Right lobe of liver (tissue), 6 donors: ENCODE measurements around the gene CCDC9. TPM values are rescaled to one million over a fixed set of nuclear protein-coding genes. Genes with fewer than 3 reads are reported as not detected.
A peak's percentile ranks its signal among the peaks of the same experiment; 100 is the strongest.
"Not testable (repeated sequence)": the region's sequence is repeated elsewhere in the genome, so short reads cannot be mapped to it uniquely, and the experiment has no call there.

Experiments used
- ATAC-seq, 4 donors: fragments of 200-7000 bp; cut with Tn5 transposase; one replicate each; pipeline ENCODE4 v1.9.1; 2020; ENCODE audit warnings: mild to moderate bottlenecking in 4 of 4, moderate library complexity in 4 of 4
- DNase-seq, 3 donors: peaks; one replicate each; pipeline ENCODE4 v3.0.0-alpha.2; 2020
- H3K27ac ChIP-seq, 3 donors: fragments of 200-600 bp; one replicate each; pipeline ENCODE4 v1.8.0; 2022
- H3K27me3 ChIP-seq, 2 donors: fragments of 200-600 bp; one replicate each; pipeline ENCODE4 v1.8.0; 2022
- H3K36me3 ChIP-seq, 4 donors: fragments of 200-600 bp; sonication (generic) in 1 of 4; one replicate each; pipeline versions ENCODE4 v1.5.1 to v1.8.0; 2017 to 2022; ENCODE audit warnings: control low read depth in 1 of 4
- H3K4me1 ChIP-seq, 4 donors: fragments of 200-600 bp; sonication (generic) in 1 of 4; one replicate each; pipeline versions ENCODE4 v1.5.1 to v1.8.0; 2017 to 2022; ENCODE audit warnings: control low read depth in 1 of 4
- H3K4me3 ChIP-seq, 3 donors: fragments of 200-600 bp; one replicate each; pipeline ENCODE4 v1.8.0; 2022
- H3K9me3 ChIP-seq, 4 donors: fragments of 200-600 bp; sonication (generic) in 1 of 4; one replicate each; pipeline versions ENCODE4 v1.5.1 to v1.8.0; 2017 to 2022; ENCODE audit warnings: control low read depth in 1 of 4
- POLR2A ChIP-seq: fragments of 450-650 bp; IDR thresholded peaks from one replicate; pipeline ENCODE4 v1.6.1; 2017; ENCODE audit warnings: antibody characterized with exemption, mild to moderate bottlenecking
- WGBS: methylation state at CpG from one replicate; pipeline ENCODE4 v1.1.6; 2018; ENCODE audit warnings: low coverage, low lambda C conversion rate; ENCODE audit not compliant: insufficient coverage; ENCODE audit errors: missing lambda C conversion rate; 5-methylcytosine and 5-hydroxymethylcytosine counted together
- intact Hi-C, 2 donors: fragments of 100-400 bp; cut with DNase I; formaldehyde crosslinking; loops; one replicate each; pipeline versions ENCODE4 v1.11.2 to v1.14.1; 2022
- total RNA-seq, 6 experiments: library from RNA; depleted of rRNA in 2 of 6; stranded (reverse); fragments of >200 nt in 2 of 6; fragmentation: NEBNext Ultra II Directional in 3 of 6; extraction: Animal tissue kit (Norgen Biotek cat#: 25700) in 3 of 6; gene quantifications; one replicate each; pipeline versions ENCODE4 v1.1.0 to v1.2.4, GENCODE V29; 2016 to 2023
- TF ChIP-seq, protein P1 (sequence below), 4 donors: fragments of 200-600 bp in 3 of 4; fragments of 450-650 bp in 1 of 4; IDR thresholded peaks; one replicate each; pipeline versions ENCODE4 v1.5.1 to v1.8.0; 2016 to 2022; ENCODE audit warnings: antibody characterized with exemption in 4 of 4, mild to moderate bottlenecking in 2 of 4
- donor health status: DM: no; HTN: yes; CAD: no.
- donor health status: DM: no; HTN: no; CAD: no.
- donor health status: DM: no; HTN: no; CAD: no.
- donor health status: DM: no; HTN: yes; CAD: no.
- donor health status: DM: no; HTN: yes; CAD: no.

CCDC9 gene
- total RNA-seq, 6 experiments from 2014 or later: 5.8 to 15.1 (median 9.1) TPM

DNA sequence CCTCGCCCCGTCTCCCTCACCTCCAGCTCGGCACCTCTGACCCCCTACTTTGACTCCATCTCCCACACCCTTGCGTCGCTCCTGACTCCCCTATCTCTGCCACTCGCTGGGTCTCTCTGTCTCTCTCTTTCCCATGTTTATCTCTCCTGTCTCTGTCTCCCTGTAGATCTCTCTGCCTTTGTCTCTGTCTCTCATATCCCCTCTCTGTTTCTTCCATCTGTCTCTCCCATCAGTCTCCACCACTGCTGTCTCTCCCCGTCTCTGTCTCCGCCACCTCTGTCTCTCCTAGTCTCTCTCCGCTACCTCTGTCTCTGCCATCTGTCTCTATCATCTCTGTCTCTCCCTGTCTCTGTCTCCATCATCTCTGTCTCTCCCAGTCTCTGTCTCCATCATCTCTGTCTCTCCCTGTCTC, 13.0 kb upstream of the CCDC9 start:
- no peaks in the 10 kb centered on the region for H3K27me3 ChIP-seq
- DNase-seq (no peak), ATAC-seq (no peak)
- H3K9me3 ChIP-seq: no peaks in the 10 kb centered on the region
- H3K36me3 ChIP-seq: no peaks in the 10 kb centered on the region
- TF ChIP-seq, protein P1, sequence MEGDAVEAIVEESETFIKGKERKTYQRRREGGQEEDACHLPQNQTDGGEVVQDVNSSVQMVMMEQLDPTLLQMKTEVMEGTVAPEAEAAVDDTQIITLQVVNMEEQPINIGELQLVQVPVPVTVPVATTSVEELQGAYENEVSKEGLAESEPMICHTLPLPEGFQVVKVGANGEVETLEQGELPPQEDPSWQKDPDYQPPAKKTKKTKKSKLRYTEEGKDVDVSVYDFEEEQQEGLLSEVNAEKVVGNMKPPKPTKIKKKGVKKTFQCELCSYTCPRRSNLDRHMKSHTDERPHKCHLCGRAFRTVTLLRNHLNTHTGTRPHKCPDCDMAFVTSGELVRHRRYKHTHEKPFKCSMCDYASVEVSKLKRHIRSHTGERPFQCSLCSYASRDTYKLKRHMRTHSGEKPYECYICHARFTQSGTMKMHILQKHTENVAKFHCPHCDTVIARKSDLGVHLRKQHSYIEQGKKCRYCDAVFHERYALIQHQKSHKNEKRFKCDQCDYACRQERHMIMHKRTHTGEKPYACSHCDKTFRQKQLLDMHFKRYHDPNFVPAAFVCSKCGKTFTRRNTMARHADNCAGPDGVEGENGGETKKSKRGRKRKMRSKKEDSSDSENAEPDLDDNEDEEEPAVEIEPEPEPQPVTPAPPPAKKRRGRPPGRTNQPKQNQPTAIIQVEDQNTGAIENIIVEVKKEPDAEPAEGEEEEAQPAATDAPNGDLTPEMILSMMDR (IDR thresholded peaks at IDR 0.05): no peak
- TF ChIP-seq POLR2A: no peak
- no peak overlapping the region for H3K27ac ChIP-seq
- peaks cover 0 to 12% (median 0%) of the 10 kb centered on the region in 4 donors for H3K4me1 ChIP-seq
- intact Hi-C loops: loop anchor here in 1 of 2 donors (5.0 to 10.0 kb wide), 2 partner anchors 36 to 99 kb away; no protein-coding TSS in a partner anchor
- 20% methylated on average over 7 of the region's 9 CpGs for WGBS
- H3K4me3 ChIP-seq: no peak overlapping the region

DNA sequence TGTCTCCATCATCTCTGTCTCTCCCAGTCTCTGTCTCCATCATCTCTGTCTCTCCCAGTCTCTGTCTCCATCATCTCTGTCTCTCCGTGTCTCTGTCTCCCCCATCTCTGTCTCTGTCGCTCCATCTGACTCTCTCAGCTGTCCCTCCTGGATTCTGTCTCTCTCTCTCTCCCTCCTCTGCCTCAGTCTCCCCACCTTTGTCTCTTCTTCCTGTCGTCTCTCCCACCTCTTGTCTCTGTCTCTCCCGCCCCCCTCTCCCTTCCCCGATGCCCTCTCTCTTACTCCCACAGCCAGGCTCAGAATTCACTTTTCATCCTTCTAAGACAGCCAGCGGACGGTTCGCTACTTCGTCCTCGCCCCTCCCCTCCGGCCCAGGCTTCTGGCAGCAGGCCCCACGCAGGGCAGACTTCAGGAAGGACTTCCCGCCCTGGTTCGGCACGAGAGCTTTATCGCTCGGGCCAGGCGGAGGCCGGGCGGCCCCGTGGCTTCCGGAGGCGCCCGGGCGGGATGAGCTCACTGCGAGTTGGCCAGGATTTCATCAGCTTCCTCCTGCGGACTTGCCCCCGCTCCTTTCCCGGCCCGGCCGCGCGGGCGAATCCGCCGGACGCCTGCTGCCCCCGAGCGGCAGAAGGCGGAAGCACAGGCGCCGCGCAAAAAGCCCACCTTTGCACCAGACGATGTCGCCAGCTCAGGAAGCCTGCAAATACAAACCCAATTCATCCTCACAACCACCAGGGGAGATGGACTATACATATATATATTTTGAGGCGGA, 12.4 kb upstream of the CCDC9 start:
- 5% methylated on average over 26 of the region's 46 CpGs for WGBS
- Histone ChIP-seq H3K9me3 (no peaks in the 10 kb centered on the region), H3K36me3 (no peaks in the 10 kb centered on the region), H3K4me1 (peaks cover 0 to 12% (median 0%) of the 10 kb centered on the region in 4 donors), H3K27me3 (no peaks in the 10 kb centered on the region), H3K4me3 (peak overlapping the region in 2 of 3 donors; percentile 16 to 29), H3K27ac (no peak overlapping the region)
- peak; percentile 89 to 93 (median 93) for DNase-seq
- peak; percentile 70 for TF ChIP-seq POLR2A
- TF ChIP-seq, protein P1 (IDR thresholded peaks at IDR 0.05): peak; percentile 99
- ATAC-seq: peak; percentile 89 to 96 (median 94)
- intact Hi-C loops: loop anchor here in 1 of 2 donors (5.0 to 10.0 kb wide), 2 partner anchors 37 to 99 kb away; no protein-coding TSS in a partner anchor

DNA sequence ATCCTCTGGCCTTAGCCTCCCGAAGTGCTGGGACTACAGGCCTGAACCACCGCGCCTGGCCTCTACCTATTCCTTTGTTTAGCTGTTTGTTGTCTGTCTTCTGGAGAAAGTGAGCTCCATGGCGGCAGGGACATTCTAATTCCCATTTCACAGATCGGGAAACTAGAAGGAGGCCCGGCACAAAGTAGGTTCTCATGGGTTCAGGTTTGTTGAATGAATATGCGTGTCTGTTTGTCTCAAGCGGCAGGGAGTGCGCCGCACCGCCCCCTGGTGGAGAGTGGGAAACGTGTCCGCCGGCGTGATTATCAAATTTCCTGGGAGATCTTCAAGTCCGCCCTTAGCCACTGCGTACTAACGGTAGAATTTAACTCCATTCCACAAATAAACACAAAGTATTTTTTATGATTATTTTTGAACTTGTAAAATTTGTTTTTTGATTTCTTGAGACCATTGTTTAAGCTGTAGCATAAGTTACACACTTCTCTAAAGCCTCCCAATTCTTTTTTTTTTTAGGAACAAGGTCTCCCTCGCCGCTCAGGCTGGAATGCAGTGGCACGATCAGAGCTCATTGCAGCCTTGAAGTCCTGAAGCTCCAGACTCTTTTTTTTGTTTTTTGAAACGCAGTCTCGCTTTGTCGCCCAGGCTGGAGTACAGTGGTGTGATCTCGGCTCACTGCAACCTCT, 8.9 kb upstream of the CCDC9 start:
- Histone ChIP-seq H3K9me3 (no peaks in the 10 kb centered on the region), H3K36me3 (no peaks in the 10 kb centered on the region), H3K27ac (no peak overlapping the region), H3K4me1 (peaks cover 0 to 12% (median 0%) of the 10 kb centered on the region in 4 donors), H3K4me3 (no peak overlapping the region), H3K27me3 (no peaks in the 10 kb centered on the region)
- ATAC-seq (peak; percentile 24 to 56 (median 33)), DNase-seq (peak; percentile 77 to 79 (median 78))
- intact Hi-C loops: loop anchor here (5.0 to 10.0 kb wide), 3 partner anchors 40 to 103 kb away; no protein-coding TSS in a partner anchor
- TF ChIP-seq, protein P1 (IDR thresholded peaks at IDR 0.05): peak; percentile 81 to 96 (median 89)
- TF ChIP-seq POLR2A: no peak
- 10% methylated on average over 20 of the region's 25 CpGs for WGBS

DNA sequence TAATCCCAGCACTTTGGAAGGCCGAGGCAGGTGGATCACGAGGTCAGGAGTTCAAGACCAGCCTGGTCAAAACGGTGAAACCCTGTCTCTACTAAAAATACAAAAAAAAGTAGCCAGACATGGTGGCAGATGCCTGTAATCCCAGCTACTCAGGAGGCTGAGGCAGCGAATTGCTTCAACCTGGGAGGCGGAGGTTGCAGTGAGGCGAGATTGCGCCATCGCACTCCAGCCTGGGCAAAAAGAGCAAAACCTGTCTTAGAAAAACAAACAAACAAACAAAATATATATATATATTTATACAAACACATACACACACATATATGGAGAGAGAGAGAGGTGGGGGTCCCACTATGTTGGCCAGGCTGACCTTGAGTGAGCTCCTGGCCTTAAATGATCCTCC, 3.3 kb upstream of the CCDC9 start:
- H3K27ac ChIP-seq, H3K9me3 ChIP-seq, H3K4me1 ChIP-seq, ATAC-seq, DNase-seq, H3K36me3 ChIP-seq, intact Hi-C loops, H3K4me3 ChIP-seq, H3K27me3 ChIP-seq: not testable (repeated sequence)
- WGBS: 85% methylated on average over 8 of the region's 8 CpGs

DNA sequence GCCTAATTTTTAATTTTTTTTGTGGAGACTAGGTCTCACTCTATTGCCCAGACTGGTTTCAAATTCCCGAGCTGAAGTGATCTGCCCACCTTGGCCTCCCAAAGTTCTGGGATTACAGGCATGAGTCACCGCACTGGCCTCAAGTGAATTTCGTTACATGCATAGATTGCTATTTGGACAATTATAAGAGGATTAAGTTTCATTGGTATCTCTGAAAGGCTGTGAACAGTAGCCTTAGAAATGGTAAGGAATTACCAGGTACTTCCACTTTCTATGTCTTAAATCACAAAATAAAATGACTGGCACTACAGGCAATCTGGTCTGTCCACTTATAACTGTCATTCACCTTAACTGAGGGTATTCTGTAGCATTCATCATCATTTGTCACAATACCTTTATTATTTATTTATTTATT, 2.9 kb upstream of the CCDC9 start:
- no peak for DNase-seq
- Histone ChIP-seq H3K4me3 (no peak overlapping the region), H3K4me1 (peaks cover 0 to 10% (median 6%) of the 10 kb centered on the region in 4 donors), H3K27ac (no peak overlapping the region), H3K9me3 (no peaks in the 10 kb centered on the region), H3K27me3 (no peaks in the 10 kb centered on the region), H3K36me3 (peaks cover 0 to 3% (median under 1%) of the 10 kb centered on the region in 4 donors)
- no peak for ATAC-seq
- intact Hi-C loops: no loop called here
- WGBS: 81% methylated on average over 3 of the region's 3 CpGs
- TF ChIP-seq POLR2A: no peak
- TF ChIP-seq, protein P1 (IDR thresholded peaks at IDR 0.05): no peak
